Stimulated activated CD4-positive, alpha-beta T cell treated with anti-CD3 and anti-CD28 coated beads, Interleukin-15, amount 100 ng/mL, for 48 hours (primary cell): ENCODE data around the gene PPP1R14D.
"Not testable (repeated sequence)": the region's sequence is repeated elsewhere in the genome, so short reads cannot be mapped to it uniquely, and the experiment has no call there.

Source experiments
- DNase-seq, 2 donors: peaks; one replicate each; pipeline ENCODE4 v3.0.0-alpha.2; 2020; ENCODE audit warnings: low read depth in 2 of 2

The PPP1R14D gene

DNA sequence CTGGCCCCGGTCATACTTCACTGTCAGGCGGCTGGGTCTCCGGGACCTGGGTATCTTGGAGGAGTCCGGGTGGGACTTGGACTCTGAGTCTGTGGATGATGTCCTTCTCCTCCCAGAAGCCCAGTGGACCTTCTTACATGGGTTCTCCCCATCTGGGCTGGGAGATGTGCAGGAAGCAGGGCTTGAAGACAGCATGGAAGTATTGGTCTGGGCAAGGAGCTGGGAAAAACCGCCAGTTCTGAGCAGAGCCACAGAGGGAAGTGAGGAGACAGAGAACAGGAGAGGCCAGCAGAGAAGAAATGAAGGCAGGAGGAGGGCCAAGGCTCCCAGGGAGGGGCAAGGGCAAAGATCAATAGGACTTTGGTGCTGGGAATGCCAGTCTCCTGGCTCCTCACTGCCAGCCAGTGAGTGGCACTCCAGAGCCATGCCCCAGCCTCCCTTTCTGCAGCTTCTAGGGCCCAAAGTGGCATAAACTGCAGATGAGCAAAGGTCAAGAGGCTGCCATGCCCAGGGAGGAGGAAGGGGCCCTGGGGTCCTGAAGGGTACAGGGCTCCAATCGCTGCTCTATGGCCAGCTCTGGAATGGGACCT, at the start of gene PPP1R14D:
PPP1R14D (minus strand) TSS at position 262 of the 590 bp plus-strand sequence; CDS start at position 195, 67 bp downstream.
- DNase-seq: no peak

GRCh38 chr15:40877694-40878093, 49.2 kb upstream of the PPP1R14D start:
- DNase-seq: no peak

GRCh38 chr15:40875991-40876730, 47.7 kb upstream of the PPP1R14D start:
- DNase-seq: no peak

GRCh38 chr15:40873694-40874561, 45.4 kb upstream of the PPP1R14D start, which contains the start of gene RHOV:
Gene RHOV (minus strand): TSS chr15:40874234. CDS start chr15:40874139, 95 bp downstream.
- peak; percentile 30 to 38 for DNase-seq

DNA sequence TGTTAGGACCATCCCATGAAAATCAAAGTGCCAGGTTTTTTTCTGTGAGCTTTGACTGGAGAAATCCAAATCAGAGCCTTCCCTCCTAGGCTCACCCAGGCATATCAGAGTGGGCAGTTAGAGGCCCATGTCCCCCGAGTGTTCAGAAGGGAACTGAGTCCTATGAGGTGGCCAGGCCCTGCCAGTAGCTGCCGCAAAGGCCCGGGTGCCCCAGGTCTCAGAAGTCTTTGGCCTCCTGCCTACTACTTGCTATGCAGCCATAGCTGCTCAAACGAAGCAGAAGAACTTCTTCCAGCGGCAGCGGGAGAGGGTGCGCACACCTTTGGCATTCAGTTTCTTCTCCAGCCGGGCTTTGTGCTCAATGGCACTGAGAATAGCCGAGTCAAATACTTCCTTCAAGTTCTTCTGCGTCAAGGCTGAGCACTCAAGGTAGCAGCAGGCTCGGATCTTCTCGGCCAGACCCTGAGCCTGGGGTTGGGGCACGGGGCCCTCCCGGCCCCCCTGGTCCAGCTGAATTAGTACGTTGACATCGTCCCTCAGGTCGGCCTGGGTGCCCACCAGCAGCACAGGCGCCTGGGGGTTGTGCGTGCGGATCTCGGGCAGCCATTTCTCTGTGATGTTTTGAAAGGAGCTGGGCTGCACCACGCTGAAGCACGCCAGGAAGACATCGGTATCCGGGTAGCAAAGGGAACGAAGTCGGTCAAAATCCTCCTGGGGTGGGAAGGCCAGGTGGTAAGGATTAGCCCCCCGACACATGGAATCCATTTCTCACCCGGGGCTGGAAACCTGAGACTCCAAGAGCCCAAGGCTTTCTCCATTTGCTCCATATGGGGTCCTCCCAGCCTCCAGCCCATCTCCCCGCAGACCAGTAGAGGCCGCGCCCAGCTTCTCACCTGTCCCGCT, 44.5 kb upstream of the PPP1R14D start:
- DNase-seq: no peak

- peak in 1 of 2 donors; percentile 25 for DNase-seq
Observed at GRCh38 chr15:40871749-40872617, 43.5 kb upstream of the PPP1R14D start.

DNA sequence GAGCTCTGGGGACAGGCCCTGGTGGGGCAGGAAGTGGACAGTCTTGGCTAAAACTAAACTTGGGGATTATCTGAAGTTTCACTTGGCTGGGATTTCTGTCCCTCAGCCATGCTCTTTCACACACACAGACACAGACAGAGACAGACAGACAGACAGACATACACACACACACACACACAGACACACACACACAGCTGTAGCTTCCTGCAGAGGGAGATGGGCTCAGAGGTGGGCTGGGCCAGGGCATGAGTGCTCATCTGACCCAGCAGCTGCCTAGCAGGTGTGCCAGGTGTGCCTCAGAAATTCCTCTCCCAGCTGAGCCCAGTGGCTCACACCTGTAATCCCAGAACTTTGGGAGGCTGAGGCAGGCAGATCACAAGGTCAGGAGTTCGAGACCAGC, 42.2 kb upstream of the PPP1R14D start:
- DNase-seq: no peak

GRCh38 chr15:40869686-40870085, 41.2 kb upstream of the PPP1R14D start:
- DNase-seq: no peak

- DNase-seq: no peak
Observed at GRCh38 chr15:40867199-40867598, 38.7 kb upstream of the PPP1R14D start.

DNA sequence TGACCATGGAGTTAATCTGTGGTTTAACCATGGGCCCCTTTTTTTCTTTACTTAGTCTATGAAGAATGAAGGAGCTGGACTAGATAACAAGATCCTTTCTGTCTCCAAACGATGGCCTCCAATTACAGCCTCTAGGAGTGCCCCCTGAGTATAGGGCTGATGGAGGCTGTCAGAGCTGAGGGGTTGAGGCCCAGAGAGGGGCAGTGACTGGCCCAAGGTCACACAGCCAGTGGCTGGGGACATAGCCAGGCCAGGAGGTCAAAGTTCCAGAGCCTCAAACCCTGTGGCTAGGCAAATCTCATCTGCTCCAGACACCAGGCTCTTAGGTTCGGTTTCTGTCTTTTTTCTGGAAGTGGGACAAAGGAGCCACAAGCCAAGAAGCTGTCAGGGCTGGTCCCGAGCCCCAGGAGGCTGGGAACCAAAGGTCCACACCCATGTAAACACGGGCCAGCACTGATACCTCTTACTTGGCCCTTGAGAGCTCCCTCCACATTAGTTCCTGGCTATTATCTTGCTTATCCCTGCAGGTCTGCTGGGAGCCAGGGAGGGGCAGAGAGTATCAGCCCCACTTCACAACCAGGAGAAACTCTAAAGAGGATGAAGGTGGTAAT, 35.3 kb upstream of the PPP1R14D start:
- DNase-seq: no peak

DNA sequence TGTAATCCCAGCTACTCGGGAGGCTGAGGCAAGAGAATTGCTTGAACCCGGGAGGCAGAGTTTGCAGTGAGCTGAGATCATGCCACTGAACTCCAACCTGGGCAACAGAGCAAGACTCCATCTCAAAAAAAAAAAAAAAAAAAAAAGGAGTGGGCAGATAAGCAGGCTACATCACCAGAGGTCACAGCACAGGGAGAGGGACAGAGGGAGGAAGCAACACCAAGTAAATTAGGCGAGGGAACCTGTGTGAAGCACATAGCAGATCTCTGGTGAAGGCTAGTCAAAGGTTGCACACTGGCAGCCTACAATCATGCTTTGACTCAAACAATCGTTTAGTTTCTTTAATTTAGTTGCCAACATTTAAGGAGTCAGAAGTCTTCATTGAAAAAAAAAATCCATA, 32.6 kb upstream of the PPP1R14D start:
- DNase-seq: not testable (repeated sequence)

DNA sequence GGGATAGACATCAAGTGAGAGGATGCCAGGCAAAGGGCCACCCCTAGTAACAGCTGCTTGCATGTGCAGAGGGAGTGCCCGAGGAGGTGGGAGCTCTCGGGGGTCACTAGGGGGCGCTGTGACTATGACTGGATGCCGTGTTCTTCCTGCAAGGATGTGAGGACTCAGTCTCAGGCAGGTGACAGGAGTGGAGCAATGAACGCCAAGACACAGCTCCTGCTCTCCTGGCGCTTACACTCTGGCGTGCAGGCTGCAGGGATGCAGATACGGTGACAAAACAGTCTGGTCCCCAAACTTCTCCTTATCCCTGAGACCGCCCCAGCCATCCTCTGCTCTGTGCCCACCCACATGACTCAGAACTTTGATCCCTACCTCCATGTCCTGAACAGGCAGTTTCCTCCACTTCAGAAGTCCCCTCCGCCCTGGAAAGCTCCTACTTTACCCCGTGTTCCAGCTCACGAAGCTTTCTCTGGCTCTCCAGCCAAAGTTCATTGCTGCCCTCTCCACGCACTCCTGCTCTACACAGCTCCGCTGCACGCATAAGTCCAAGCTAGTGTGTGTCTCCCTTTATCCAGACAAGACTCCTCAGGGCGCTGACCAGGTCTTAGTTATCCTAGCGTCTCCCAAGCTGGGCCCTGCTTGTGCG, 30.8 kb upstream of the PPP1R14D start:
- peak; percentile 78 to 85 for DNase-seq

- no peak for DNase-seq
Observed at GRCh38 chr15:40858706-40859105, 30.2 kb upstream of the PPP1R14D start.

- peak; percentile 60 to 73 for DNase-seq
Observed at GRCh38 chr15:40857601-40858341, 29.3 kb upstream of the PPP1R14D start.

DNA sequence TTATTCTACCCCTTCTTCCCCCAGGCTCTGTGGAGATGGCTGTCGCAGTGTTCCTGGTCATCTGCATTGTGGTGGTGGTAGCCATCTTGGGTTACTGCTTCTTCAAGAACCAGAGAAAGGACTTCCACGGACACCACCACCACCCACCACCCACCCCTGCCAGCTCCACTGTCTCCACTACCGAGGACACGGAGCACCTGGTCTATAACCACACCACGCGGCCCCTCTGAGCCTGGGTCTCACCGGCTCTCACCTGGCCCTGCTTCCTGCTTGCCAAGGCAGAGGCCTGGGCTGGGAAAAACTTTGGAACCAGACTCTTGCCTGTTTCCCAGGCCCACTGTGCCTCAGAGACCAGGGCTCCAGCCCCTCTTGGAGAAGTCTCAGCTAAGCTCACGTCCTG, 28.2 kb upstream of the PPP1R14D start:
- DNase-seq: no peak

DNA sequence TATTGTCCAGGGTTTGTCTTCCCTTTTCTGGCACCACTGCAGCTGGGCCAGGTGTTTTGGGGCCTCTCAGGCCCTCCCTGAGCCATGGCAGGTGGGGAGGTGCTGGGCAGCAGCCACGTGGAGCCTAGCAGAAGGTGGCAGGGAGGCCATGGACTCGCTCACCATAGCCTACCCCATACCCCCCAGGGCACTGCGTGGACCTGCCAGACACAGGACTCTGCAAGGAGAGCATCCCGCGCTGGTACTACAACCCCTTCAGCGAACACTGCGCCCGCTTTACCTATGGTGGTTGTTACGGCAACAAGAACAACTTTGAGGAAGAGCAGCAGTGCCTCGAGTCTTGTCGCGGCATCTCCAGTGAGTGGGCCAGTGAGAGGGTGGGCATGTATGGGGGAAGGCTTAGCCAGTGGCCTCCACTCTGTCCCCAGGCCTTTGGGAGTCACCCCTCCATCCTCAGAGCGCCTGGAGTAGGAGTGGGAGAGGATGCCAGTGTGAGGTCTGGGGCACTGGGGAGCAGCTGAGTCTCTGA, 27.3 kb upstream of the PPP1R14D start:
- DNase-seq: no peak

DNA sequence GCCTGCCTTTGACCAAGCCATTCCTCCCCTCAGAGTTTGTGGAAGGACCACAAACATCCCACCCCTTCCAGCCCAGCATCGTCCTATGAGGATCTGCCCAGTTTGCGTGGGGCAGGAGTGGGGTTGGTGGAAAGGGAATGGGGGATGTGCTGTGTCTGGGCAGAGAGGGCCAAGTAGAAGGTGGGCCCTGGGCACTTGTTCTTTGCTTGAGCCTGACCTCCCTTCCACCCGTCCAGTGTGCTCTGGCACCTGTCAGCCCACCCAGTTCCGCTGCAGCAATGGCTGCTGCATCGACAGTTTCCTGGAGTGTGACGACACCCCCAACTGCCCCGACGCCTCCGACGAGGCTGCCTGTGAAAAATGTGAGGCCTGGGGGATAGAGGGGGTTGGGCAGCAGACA, 25.7 kb upstream of the PPP1R14D start:
- DNase-seq: no peak

- no peak for DNase-seq
Observed at GRCh38 chr15:40853241-40853890, 24.9 kb upstream of the PPP1R14D start.
